HepG2 (cell line): Measurements from ENCODE around the gene GPATCH2. TPM values are rescaled to one million over a fixed set of nuclear protein-coding genes. Genes with fewer than 3 reads are reported as not detected.

Experiments
- ATAC-seq: fragments of 200-7000 bp; cut with Tn5 transposase; 3 replicates; pipeline ENCODE4 v1.9.1; 2020; ENCODE audit warnings: mild to moderate bottlenecking, moderate library complexity
- BruUV-seq: library from RNA; stranded (reverse); fragments of 400-500 nt; replicated peaks from 2 replicates; lab custom pipeline; 2021; lab: Mats Ljungman, UMichigan
- CTCF ChIA-PET: fragments of 300-600 bp; formaldehyde crosslinking; extraction: SDS; loops from one replicate; lab custom pipeline; 2021; ENCODE audit warnings: low total read pairs, inconsistent platforms, low intra/inter-chr PET ratio; lab: Yijun Ruan, JAX
- POLR2A ChIA-PET: fragments of 350-600 bp; sonication (Branson Sonifier 250); formaldehyde crosslinking; loops from one replicate; lab custom pipeline; 2020; ENCODE audit warnings: antibody characterized with exemption, inconsistent platforms; lab: Yijun Ruan, JAX
- DNase-seq: peaks from one replicate; pipeline ENCODE4 v3.0.0-alpha.2; 2015; ENCODE audit warnings: low spot score
- FAIRE-seq: peaks from 3 replicates; lab custom pipeline; 2011; peaks lifted over from hg19 to GRCh38; lab: Jason Lieb, UNC
- H2AFZ ChIP-seq: one replicate; pipeline ENCODE4 v1.6.1; 2011; ENCODE audit warnings: low read length, inconsistent platforms
- H3K27ac ChIP-seq: fragments of 300-600 bp; 3 replicates; pipeline ENCODE4 v1.8.0; 2011; ENCODE audit warnings: mixed run types, mild to moderate bottlenecking, mixed read lengths, low read length, inconsistent platforms; ENCODE audit not compliant: insufficient read depth; ENCODE audit errors: extremely low read length
- H3K27me3 ChIP-seq, 2 experiments: fragments of 200-600 bp in 1 of 2; 2 replicates in 1 of 2; 3 replicates in 1 of 2; pipeline versions ENCODE4 v1.6.0 to v1.8.0; 2011; ENCODE audit warnings: low read length in 2 of 2, mild to moderate bottlenecking in 2 of 2, moderate library complexity in 2 of 2, inconsistent platforms in 1 of 2; ENCODE audit not compliant: insufficient read depth in 2 of 2, control insufficient read depth in 1 of 2
- H3K36me3 ChIP-seq, 2 experiments: fragments of 200-600 bp in 1 of 2; replicated peaks in 1 of 2; 2 replicates in 1 of 2; 3 replicates in 1 of 2; pipeline versions ENCODE4 v1.5.1 to v1.8.0; 2011; ENCODE audit warnings: low read length in 2 of 2, inconsistent platforms in 1 of 2; ENCODE audit not compliant: insufficient read depth in 2 of 2, control insufficient read depth in 1 of 2
- H3K4me1 ChIP-seq: 2 replicates; pipeline ENCODE4 v1.5.1; 2012; ENCODE audit warnings: low read length, inconsistent platforms; ENCODE audit not compliant: insufficient read depth
- H3K4me2 ChIP-seq: 2 replicates; pipeline ENCODE4 v1.6.0; 2011; ENCODE audit warnings: low read depth, low read length, inconsistent platforms
- H3K4me3 ChIP-seq, 3 experiments: fragments of 200-600 bp in 1 of 3; sonication (generic), shearing (Covaris generic) in 1 of 3; replicated peaks in 1 of 3; 2 replicates each; pipeline ENCODE4 v1.5.1; 2011 to 2016; ENCODE audit warnings: low read length in 3 of 3, inconsistent platforms in 2 of 3, low read depth in 2 of 3, mild to moderate bottlenecking in 2 of 3, control low read depth in 1 of 3, mixed read lengths in 1 of 3; ENCODE audit not compliant: insufficient read depth in 1 of 3
- H3K79me2 ChIP-seq: one replicate; pipeline ENCODE4 v1.6.1; 2011; ENCODE audit warnings: low read length, inconsistent platforms; ENCODE audit not compliant: insufficient read depth
- H3K9ac ChIP-seq: 2 replicates; pipeline ENCODE4 v1.6.0; 2011; ENCODE audit warnings: mild to moderate bottlenecking, low read depth, low read length, inconsistent platforms; ENCODE audit not compliant: insufficient read depth
- H3K9me3 ChIP-seq: 2 replicates; pipeline ENCODE4 v1.5.1; 2012; ENCODE audit warnings: mild to moderate bottlenecking, low read length
- H4K20me1 ChIP-seq: 2 replicates; pipeline ENCODE4 v1.6.0; 2011; ENCODE audit warnings: inconsistent platforms, mild to moderate bottlenecking, low read length, moderate library complexity; ENCODE audit not compliant: insufficient read depth
- GATAD2A ChIP-seq: IDR thresholded peaks from 2 replicates; pipeline ENCODE4 v1.6.1; 2016
- KLF6 ChIP-seq: IDR thresholded peaks from 2 replicates; pipeline ENCODE4 v1.8.0; 2016; ENCODE audit warnings: missing biosample characterization, missing genetic modification reagents
- MAZ ChIP-seq, 2 experiments: sonication (generic) in 1 of 2; formaldehyde crosslinking in 1 of 2; IDR thresholded peaks; 2 replicates each; pipeline versions ENCODE4 v1.5.0 to v1.6.1; 2012 to 2020; ENCODE audit warnings: low read depth in 2 of 2, mild to moderate bottlenecking in 2 of 2, borderline replicate concordance in 1 of 2, improper control_type of control experiment in 1 of 2, low read length in 1 of 2, missing genetic modification reagents in 1 of 2, moderate library complexity in 1 of 2
- MED13 ChIP-seq: sonication (generic); formaldehyde crosslinking; IDR thresholded peaks from 2 replicates; pipeline ENCODE4 v1.5.0; 2020; ENCODE audit warnings: missing genetic modification reagents
- SIX1 ChIP-seq: sonication (generic); formaldehyde crosslinking; IDR thresholded peaks from 2 replicates; pipeline ENCODE4 v1.4.0; 2020; ENCODE audit warnings: missing genetic modification reagents, borderline replicate concordance
- SP140L ChIP-seq: sonication (generic); formaldehyde crosslinking; IDR thresholded peaks from 2 replicates; pipeline ENCODE4 v1.4.0; 2020; ENCODE audit warnings: missing genetic modification reagents, borderline replicate concordance
- SRSF1 ChIP-seq: fragments of 200-400 bp; formaldehyde crosslinking; optimal IDR thresholded peaks from 2 replicates; pipeline ENCODE3; 2017; ENCODE audit warnings: mild to moderate bottlenecking, low read depth, low read length, moderate library complexity
- TCF7 ChIP-seq: sonication (generic); IDR thresholded peaks from 2 replicates; pipeline ENCODE4 v1.6.1; 2016; ENCODE audit warnings: antibody characterized with exemption, low read depth
- ZBTB1 ChIP-seq: sonication (generic); formaldehyde crosslinking; IDR thresholded peaks from 2 replicates; pipeline ENCODE4 v1.4.0; 2020; ENCODE audit warnings: missing genetic modification reagents, borderline replicate concordance
- ZEB1 ChIP-seq: IDR thresholded peaks from 2 replicates; pipeline ENCODE4 v1.6.1; 2012; ENCODE audit warnings: mild to moderate bottlenecking, low read depth, inconsistent platforms; ENCODE audit not compliant: insufficient replicate concordance
- ZFY ChIP-seq: sonication (generic); formaldehyde crosslinking; IDR thresholded peaks from 2 replicates; pipeline ENCODE4 v1.4.0; 2020; ENCODE audit warnings: missing genetic modification reagents
- ZNF160 ChIP-seq: sonication (generic); formaldehyde crosslinking; IDR thresholded peaks from 2 replicates; pipeline ENCODE4 v1.8.0; 2022; ENCODE audit warnings: mild to moderate bottlenecking, inconsistent platforms, missing genetic modification reagents
- ZNF354B ChIP-seq: sonication (generic); formaldehyde crosslinking; IDR thresholded peaks from 2 replicates; pipeline ENCODE4 v1.8.0; 2022; ENCODE audit warnings: mild to moderate bottlenecking, missing genetic modification reagents
- ZNF484 ChIP-seq: sonication (generic); formaldehyde crosslinking; IDR thresholded peaks from 2 replicates; pipeline ENCODE4 v1.5.1; 2020; ENCODE audit warnings: mild to moderate bottlenecking, low read depth, missing genetic modification reagents, borderline replicate concordance
- ZNF607 ChIP-seq: sonication (generic); formaldehyde crosslinking; IDR thresholded peaks from 2 replicates; pipeline ENCODE4 v1.5.1; 2020; ENCODE audit warnings: missing genetic modification reagents, mild to moderate bottlenecking, borderline replicate concordance
- ZNF672 ChIP-seq: sonication (generic); formaldehyde crosslinking; IDR thresholded peaks from 2 replicates; pipeline ENCODE4 v1.8.1; 2022; ENCODE audit warnings: missing genetic modification reagents
- WGBS: methylation state at CpG from one replicate; pipeline ENCODE4 v1.1.6; 2017; ENCODE audit warnings: low lambda C conversion rate; 5-methylcytosine and 5-hydroxymethylcytosine counted together
- in situ Hi-C: cut with HindIII; loops from 2 replicates; pipeline ENCODE4 v1.10.0; 2017; ENCODE audit warnings: low pct_unique_long_range_greater_than_20kb; ENCODE audit not compliant: extremely low pct_ligation_motif_present
- intact Hi-C: fragments of 100-400 bp; cut with micrococcal nuclease; formaldehyde crosslinking; loops from one replicate; pipeline ENCODE4 v1.10.0; 2022; ENCODE audit not compliant: unreplicated experiment
- polyA plus RNA-seq, 8 experiments: library from polyadenylated mRNA; depleted of rRNA in 3 of 8; stranded (reverse) in 7 of 8; unstranded in 1 of 8; fragments of >200 nt; fragmentation: Illumina TruSeq in 4 of 8; extraction: Trizol in 4 of 8; gene quantifications; 2 replicates each; pipeline versions ENCODE4 v1.2.1 to v1.2.3, GENCODE V29; 2011 to 2016; ENCODE audit warnings: low read depth in 4 of 8, missing spikeins in 1 of 8, mixed read lengths in 1 of 8; ENCODE audit not compliant: insufficient read depth in 1 of 8
- total RNA-seq, 5 experiments: library from RNA; depleted of rRNA; stranded (reverse); fragments of >200 nt; fragmentation: Illumina TruSeq; extraction: Trizol; gene quantifications; 2 replicates each; pipeline ENCODE4 v1.2.3, GENCODE V29; 2016; ENCODE audit warnings: low read depth in 1 of 5
- TF ChIP-seq, protein P1 (sequence below): sonication (generic); formaldehyde crosslinking; IDR thresholded peaks from 2 replicates; pipeline ENCODE4 v1.4.0; 2020; ENCODE audit warnings: missing genetic modification reagents; ENCODE audit errors: not compliant biosample characterization
- TF ChIP-seq, protein P2 (sequence below): sonication (generic); formaldehyde crosslinking; IDR thresholded peaks from 2 replicates; pipeline ENCODE4 v1.8.0; 2022; ENCODE audit warnings: missing genetic modification reagents, mild to moderate bottlenecking, moderate library complexity, borderline replicate concordance
- TF ChIP-seq, protein P3 (sequence below): IDR thresholded peaks from 2 replicates; pipeline ENCODE4 v1.6.1; 2016; ENCODE audit warnings: low read depth
- TF ChIP-seq, protein P4 (sequence below): sonication (generic); formaldehyde crosslinking; IDR thresholded peaks from 2 replicates; pipeline ENCODE4 v1.5.0; 2020; ENCODE audit warnings: missing genetic modification reagents, mild to moderate bottlenecking, borderline replicate concordance

The GPATCH2 gene
- total and polyA plus RNA-seq, 2 of the 13 experiments (the other 11 are each of a cell fraction or from before 2014, with no cell fraction given): 3.5 to 15.7 TPM

DNA sequence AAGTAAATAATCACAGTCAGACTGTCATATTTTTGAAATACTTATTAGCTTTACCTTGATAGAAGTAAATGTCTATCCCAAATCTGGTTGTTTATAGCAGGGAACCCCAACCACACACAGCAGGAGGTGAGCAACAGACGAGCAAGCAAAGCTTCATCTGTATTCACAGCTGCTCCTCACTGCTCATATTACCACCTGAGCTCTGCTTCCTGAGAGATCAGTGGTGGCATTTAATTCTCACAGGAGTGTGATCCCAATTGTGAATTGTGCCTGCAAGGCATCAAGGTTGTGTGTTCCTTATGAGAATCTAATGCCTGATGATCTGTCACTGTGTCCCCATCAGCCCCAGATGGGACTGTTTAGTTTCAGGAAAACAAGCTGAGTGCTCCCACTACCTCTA is 104.3 kb downstream of the GPATCH2 start:
- no TSS peak for BruUV-seq
- Histone ChIP-seq H3K36me3 (no peaks in the 10 kb centered on the region), H3K9me3 (no peaks in the 10 kb centered on the region), H3K27me3 (no peaks in the 10 kb centered on the region), H3K4me2 (no peak overlapping the region), H3K4me1 (no peaks in the 10 kb centered on the region), H2AFZ (no peak overlapping the region)
- in situ Hi-C loops: no loop called here
- no peak for TF ChIP-seq ZNF672 (CRISPR knock-in tag)
- TF ChIP-seq, protein P1, sequence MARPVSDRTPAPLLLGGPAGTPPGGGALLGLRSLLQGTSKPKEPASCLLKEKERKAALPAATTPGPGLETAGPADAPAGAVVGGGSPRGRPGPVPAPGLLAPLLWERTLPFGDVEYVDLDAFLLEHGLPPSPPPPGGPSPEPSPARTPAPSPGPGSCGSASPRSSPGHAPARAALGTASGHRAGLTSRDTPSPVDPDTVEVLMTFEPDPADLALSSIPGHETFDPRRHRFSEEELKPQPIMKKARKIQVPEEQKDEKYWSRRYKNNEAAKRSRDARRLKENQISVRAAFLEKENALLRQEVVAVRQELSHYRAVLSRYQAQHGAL (CRISPR knock-in tag): no peak
- TF ChIP-seq SP140L: no peak
- TF ChIP-seq SRSF1: no peak
- TF ChIP-seq KLF6 (CRISPR knock-in tag): no peak
- no peak for TF ChIP-seq ZNF354B (CRISPR knock-in tag)
- TF ChIP-seq SIX1: no peak
- no peak for TF ChIP-seq ZBTB1 (CRISPR knock-in tag)
- TF ChIP-seq ZNF607 (CRISPR knock-in tag): no peak
- no peak for TF ChIP-seq ZNF160 (CRISPR knock-in tag)
- no peak for TF ChIP-seq GATAD2A
- no peak for TF ChIP-seq ZFY
- TF ChIP-seq MED13 (CRISPR knock-in tag): no peak
- TF ChIP-seq, protein P2, sequence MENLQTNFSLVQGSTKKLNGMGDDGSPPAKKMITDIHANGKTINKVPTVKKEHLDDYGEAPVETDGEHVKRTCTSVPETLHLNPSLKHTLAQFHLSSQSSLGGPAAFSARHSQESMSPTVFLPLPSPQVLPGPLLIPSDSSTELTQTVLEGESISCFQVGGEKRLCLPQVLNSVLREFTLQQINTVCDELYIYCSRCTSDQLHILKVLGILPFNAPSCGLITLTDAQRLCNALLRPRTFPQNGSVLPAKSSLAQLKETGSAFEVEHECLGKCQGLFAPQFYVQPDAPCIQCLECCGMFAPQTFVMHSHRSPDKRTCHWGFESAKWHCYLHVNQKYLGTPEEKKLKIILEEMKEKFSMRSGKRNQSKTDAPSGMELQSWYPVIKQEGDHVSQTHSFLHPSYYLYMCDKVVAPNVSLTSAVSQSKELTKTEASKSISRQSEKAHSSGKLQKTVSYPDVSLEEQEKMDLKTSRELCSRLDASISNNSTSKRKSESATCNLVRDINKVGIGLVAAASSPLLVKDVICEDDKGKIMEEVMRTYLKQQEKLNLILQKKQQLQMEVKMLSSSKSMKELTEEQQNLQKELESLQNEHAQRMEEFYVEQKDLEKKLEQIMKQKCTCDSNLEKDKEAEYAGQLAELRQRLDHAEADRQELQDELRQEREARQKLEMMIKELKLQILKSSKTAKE: no peak
- TF ChIP-seq, protein P3, sequence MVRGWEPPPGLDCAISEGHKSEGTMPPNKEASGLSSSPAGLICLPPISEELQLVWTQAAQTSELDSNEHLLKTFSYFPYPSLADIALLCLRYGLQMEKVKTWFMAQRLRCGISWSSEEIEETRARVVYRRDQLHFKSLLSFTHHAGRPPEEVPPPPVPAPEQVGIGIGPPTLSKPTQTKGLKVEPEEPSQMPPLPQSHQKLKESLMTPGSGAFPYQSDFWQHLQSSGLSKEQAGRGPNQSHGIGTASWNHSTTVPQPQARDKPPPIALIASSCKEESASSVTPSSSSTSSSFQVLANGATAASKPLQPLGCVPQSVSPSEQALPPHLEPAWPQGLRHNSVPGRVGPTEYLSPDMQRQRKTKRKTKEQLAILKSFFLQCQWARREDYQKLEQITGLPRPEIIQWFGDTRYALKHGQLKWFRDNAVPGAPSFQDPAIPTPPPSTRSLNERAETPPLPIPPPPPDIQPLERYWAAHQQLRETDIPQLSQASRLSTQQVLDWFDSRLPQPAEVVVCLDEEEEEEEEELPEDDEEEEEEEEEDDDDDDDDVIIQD (CRISPR knock-in tag): no peak
- TF ChIP-seq, protein P4, sequence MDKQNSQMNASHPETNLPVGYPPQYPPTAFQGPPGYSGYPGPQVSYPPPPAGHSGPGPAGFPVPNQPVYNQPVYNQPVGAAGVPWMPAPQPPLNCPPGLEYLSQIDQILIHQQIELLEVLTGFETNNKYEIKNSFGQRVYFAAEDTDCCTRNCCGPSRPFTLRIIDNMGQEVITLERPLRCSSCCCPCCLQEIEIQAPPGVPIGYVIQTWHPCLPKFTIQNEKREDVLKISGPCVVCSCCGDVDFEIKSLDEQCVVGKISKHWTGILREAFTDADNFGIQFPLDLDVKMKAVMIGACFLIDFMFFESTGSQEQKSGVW (CRISPR knock-in tag): no peak
- TF ChIP-seq ZNF484 (CRISPR knock-in tag): no peak
- TF ChIP-seq ZEB1: no peak
- no peak for TF ChIP-seq TCF7
- TF ChIP-seq MAZ (IDR thresholded peaks at IDR 0.05; ENCODE audit: borderline replicate concordance, low read depth, low read length): no peak
- no peak for TF ChIP-seq MAZ (CRISPR knock-in tag; IDR thresholded peaks at IDR 0.05; ENCODE audit: low read depth)
- TF ChIP-seq, all 625 proteins: peak for 0
- FAIRE-seq (no peak), DNase-seq (no peak), ATAC-seq (no peak)
- 79% methylated on average over 1 of the region's 1 CpG for WGBS
- ChIA-PET POLR2A (no interaction called here), CTCF (no interaction called here)
- H4K20me1 ChIP-seq: no peaks in the 10 kb centered on the region
- H3K27ac ChIP-seq: no peak overlapping the region
- H3K9ac ChIP-seq: no peak overlapping the region
- intact Hi-C loops: no loop called here
- no peaks in the 10 kb centered on the region for H3K79me2 ChIP-seq
- H3K4me3 ChIP-seq: no peak overlapping the region
